GM19023 (cell line): ENCODE results near the gene NKAIN2.
"Not testable (repeated sequence)": the region's sequence is repeated elsewhere in the genome, so short reads cannot be mapped to it uniquely, and the experiment has no call there.

ENCODE experiments used
- ATAC-seq: cut with Tn5 transposase; IDR thresholded peaks from one replicate; pipeline ENCODE4 v1.9.1; 2021; ENCODE audit warnings: mild to moderate bottlenecking, moderate library complexity; ENCODE audit not compliant: unreplicated experiment

Gene NKAIN2

DNA sequence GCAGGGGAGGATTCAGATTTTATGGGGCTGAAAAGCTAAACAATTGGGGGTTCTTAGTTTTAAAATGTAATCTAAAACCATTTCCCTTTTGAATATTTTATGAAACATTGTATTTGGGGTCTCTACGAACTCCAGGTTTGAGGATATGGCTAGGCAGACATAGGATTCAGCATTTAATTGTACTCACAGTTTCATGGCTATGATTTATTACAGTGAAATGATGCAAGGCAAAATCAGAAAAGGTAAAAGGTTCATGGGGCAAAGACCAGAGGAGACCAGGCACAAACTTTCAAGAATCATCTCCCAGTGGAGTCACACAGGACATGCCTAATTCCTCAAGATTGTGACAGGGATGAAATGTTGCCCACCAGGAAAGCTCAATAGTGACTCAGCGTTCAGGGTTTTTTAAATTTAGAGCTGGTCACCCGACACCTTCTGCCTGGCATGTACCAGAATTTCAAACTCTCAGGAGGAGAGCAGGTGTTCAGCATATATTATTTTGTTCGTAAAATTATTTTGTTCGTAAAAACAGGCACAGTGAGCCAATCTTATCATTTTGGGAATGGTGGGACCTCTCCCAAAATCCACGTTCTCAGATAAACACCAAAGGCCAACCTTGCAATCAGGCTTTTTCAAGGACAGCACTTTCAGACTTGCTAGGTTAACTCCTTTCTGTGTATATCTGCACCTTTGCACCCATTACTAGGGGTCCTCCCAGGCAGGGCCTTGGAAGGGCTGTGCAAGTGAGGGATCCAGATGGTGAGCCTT, 270.3 kb downstream of the NKAIN2 start:
- no peak for ATAC-seq

DNA sequence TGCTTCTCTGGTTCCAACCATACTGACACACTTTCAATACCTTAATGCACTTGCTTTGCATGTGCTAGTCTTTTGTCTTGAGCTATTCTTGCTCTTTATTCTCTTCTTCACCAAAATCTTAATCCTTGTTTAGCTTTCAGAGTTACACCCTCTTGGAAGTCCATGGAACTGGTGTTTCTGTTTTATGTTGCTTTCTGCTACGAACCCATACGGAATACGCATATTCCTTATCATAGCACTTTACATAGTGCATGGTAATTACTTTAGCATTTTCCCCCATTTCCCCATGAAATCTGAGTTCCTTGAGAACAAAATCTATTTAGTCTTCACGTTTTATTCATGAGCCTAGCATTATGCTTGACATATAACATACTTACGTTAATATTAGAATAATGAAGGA, 270.9 kb downstream of the NKAIN2 start:
- ATAC-seq = no peak

DNA sequence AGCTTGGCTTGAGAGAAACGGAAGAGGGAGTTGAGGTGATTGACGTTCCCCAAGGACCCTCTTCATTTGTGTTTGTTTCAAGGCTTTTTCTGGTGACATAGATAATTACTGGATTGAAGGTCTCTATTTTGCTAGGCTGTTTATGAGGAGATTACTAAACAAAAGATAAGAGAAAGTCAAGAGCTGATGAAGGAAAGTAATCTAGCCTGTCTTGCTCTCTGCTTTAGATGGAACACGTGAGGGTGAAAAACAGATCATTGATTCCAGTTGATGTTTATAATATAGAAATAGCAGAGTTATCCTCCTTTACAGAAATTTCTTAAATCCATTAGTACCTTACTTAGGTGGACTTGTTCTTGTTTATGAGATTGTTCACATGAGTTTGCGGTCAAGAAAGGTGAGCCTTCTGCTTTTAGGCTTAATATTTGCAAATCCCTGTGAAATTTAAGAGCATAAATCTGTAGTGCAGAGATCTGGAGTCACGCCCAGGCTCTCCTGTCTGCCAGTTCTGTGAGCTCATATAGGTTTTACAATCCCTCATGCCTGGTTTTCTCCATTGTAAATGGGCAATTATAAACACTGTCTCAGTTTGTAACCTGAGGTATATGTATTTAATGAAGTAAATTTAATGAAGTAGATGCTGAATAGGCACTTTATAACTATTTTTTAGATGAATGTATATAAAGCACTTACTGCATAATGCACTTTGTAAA, 272.8 kb downstream of the NKAIN2 start:
- ATAC-seq = no peak

- ATAC-seq = no peak
Measured at GRCh38 chr6:124078169-124078568, 274.5 kb downstream of the NKAIN2 start.

- no peak for ATAC-seq
Measured at GRCh38 chr6:124080483-124080882, 276.8 kb downstream of the NKAIN2 start.

DNA sequence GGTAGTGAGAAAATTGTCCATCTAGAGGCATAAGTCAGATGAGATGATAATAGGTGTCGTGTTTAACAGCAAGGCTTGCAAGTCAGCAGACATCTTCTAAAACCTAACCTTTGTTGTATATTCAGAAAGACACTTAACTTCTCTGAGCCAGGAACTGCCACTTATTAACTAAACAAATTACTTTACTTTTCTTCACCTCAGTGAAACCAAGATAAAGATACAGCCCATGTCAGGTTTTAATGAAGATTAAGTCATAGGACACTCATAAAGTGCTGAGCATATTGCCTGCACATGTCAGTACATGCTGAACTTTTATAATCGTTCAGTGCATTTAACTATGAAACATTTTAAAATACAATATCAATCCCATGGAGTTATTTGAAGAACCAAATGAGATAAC, 286.8 kb downstream of the NKAIN2 start:
- no peak for ATAC-seq

DNA sequence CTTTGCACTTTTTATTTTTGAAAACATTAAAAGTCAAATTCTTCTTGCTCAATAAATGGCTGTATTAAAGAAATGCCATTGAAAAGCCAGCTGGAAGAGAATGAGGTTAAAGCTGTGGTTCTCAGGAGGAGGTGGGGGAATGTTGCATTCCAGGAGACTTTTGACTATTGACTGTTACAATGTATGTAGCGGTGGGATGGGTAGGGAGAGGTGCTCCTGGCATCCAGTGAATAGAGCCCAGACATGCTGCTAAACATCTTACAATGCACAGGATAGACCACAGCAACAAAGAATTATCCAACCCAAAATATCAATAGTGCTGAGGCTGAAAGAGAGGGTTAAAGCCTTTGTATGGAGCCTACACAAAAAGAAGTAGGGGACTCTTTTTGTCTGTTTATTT, 295.9 kb downstream of the NKAIN2 start:
- no peak for ATAC-seq

DNA sequence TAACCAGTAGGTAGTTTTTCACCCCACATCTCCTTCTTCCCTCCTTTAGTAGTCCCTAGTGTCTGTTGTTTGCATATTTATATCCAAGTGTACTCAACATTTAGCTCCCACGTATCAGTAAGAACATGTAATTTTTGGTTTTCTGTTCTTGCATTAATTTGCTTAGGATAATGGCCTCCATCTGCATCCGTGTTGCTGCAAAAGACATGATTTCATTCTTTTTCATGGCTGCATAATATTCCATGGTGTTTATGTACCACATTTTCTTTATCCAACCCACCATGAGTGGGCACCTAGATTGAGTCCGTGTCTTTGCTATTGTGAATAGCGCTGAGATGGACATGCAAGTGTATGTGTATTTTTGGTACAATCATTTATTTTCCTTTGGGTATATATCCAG, 306.8 kb downstream of the NKAIN2 start:
- no peak for ATAC-seq

- ATAC-seq = no peak
Measured at GRCh38 chr6:124119596-124119995, 315.9 kb downstream of the NKAIN2 start.

DNA sequence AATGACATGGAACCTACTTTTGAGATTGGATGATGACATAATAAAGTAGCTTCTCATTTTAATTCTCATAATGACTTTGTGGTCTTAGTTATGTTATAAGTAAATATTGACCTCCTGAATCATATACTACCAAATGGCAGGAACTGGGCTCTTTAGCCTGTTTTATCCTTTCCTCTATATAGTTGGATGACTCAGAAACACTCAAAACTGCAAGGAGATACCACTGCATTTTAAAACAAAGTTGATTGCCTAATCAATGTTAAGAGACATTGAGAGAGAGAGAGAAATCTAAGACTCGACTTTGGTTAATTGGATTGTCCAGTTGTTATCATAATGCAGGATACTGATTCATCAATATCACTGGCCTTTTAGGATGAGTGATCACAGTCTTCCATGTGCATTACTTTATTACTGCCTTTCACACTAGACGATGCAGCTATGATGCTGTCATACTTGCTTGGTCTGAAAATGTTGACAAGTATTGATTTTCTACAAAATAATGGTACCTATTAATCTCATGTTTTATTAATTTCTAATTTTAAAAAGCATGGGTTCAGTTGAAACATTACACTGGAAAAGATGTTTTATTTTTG, 320.0 kb downstream of the NKAIN2 start:
- ATAC-seq = no peak

GRCh38 chr6:124131259-124131658, 327.6 kb downstream of the NKAIN2 start:
- no peak for ATAC-seq

GRCh38 chr6:124131779-124132178, 328.1 kb downstream of the NKAIN2 start:
- no peak for ATAC-seq

- no peak for ATAC-seq
Measured at GRCh38 chr6:124132256-124132655, 328.6 kb downstream of the NKAIN2 start.

DNA sequence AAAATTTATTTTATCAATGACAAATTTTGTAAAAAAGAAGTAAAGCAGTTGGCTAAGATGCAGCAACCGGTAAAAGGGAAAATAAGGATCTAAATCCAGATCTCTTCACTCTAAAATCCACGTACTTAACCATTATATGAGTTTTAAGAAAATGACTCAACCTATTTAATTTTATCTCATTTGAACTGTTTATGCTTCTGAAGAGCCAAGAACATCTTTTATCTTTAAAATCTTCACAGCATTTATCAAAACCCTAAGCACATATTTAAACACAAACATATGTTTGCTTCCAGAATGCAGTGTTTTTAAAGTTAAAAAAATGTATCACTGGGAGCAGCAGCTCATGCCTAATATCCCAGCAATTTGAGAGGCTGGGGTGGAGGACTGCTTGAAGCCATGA, 339.2 kb downstream of the NKAIN2 start:
- no peak for ATAC-seq

DNA sequence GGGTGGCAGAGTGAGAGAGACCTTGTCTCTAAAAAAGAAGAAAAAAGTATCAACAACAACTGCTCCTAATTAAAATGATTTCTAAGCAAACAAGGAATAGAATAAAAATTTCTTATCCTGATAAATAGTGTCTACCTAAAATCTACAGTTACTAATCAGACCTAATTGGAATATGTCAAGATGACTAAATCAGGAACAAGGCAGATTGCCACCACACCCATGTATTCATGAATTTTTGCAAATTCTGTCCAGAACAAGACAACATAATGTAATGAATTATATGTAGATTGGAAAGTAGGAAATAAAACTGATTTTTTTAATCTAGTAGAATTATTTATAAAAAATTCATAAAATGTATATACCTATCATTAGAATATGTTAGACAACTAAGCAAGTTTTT, 339.8 kb downstream of the NKAIN2 start:
- ATAC-seq = no peak

DNA sequence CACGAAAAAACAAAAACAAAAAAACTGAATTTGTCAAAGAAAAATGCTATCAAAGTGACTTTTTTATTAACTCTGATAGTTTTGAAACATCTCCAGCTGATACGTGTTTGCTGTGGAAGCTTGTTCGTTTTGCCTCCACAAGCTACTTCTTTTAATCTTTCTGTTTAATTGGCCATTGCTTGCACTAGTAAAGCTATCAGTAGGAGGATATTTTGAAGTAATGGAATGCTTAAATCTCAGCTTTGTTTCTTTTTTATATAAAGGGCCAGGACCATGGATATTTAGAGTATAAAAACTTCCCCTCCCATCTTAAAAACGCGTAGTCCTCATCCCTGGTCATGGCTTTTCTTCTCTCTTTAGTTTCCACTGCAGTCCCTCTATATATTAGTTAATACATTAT, 344.0 kb downstream of the NKAIN2 start:
- no peak for ATAC-seq

GRCh38 chr6:124148236-124148957, 344.7 kb downstream of the NKAIN2 start:
- no peak for ATAC-seq

DNA sequence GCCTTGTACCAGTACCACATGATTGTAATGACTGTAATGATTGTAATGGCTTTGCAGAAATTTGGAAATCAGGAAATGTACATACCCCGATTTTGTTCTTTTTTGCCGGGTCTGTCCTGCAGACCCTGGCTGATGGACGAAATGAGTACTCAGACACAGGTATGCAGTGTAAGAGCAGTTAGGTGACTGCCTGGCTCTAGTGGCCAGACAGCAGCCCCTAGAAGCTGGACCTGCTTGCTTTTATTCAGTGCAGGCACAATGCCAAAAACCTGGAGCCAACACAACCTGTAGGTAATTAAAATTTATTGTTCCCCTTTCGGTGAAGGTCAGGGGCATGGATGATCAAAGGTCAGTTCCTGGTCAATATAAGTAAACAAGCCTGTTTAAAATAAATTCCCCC, 346.0 kb downstream of the NKAIN2 start:
- no peak for ATAC-seq

GRCh38 chr6:124158024-124158423, 354.4 kb downstream of the NKAIN2 start:
- no peak for ATAC-seq

DNA sequence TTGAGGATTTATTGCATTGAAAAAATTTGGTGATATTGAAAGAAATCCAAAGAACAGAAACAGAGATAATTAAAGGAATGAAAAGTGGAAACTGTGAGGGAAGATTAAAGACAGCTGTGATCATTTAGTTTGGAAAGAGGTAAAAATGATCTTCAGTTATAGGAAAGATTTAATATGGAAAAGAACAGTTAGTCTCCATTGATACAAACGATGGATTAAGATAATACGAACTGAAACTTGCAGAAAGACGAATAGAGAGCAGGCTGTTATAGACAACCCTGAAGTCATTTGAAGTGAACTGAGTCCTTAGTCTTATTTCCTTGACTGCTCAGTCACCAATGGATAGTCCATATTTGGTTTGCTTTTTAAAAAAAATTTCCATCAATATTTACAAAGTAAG, 360.0 kb downstream of the NKAIN2 start:
- ATAC-seq = no peak

DNA sequence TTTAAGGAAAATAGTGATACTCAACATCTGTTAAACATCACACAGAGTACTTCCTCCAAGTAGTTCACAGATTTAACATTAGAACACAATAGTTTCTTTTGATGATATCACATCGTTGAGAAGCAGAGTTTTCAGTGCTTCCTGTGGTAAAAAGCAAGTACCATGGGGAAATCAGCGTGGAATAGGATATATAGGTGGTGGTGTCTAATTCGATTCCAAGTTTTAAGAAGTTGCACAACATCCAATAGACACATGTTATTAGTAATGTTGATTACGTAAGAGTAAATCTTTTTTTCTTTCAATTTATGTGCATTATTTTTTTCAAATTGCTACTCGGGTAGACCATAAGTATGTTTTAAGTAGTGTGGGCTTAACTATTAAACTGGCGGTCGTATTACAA, 360.7 kb downstream of the NKAIN2 start:
- ATAC-seq = no peak

DNA sequence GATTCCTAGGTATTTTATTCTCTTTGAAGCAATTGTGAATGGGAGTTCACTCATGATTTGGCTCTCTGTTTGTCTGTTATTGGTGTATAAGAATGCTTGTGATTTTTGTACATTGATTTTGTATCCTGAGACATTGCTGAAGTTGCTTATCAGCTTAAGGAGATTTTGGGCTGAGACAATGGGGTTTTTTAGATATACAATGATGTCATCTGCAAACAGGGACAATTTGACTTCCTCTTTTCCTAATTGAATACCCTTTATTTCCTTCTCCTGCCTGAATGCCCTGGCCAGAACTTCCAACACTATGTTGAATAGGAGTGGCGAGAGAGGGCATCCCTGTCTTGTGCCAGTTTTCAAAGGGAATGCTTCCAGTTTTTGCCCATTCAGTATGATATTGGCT, 363.6 kb downstream of the NKAIN2 start:
- ATAC-seq = not testable (repeated sequence)
